ENCODE data around the gene AOPEP.

Gene AOPEP

DNA sequence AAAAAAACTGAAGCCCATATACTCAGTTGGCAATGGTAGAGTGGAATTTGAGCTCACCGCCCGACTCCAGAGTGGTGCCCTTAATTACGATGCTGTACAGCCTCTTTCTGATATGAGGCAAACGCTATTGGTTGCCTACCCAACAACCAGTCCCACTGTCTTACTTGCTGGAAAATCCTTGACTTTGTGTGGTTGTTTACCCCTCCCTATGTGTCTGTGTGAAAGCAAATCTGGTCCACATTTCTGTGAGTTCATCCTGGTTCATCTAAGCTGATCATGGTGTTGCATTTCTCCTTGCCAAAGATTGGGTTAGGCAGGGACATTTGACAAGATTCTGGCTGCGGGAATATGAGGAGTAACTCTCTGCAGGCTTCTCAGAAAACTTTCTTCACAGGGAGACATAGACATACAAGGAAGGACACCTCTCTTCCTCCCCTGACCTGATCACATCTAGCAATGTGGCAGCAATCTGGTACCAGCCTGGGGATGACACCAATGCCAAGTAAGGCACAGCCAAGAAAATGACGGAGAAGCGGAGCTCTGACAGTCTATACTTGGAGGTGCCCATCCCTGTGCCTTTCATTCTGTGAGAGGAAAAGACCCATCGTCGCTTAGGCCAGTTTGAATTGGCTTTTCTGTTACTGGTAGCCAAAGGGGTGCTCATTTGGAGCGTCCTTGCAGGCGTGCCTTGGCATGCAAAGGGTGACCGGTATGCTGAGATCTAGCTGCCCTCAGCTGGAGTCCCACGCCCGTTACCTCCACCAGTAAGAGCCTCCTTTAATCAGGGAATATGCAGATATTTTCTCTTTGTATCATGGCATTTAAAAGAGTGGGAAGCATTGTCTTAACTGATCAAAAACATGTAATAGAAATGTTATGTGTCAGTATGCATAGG lies 124.3 kb downstream of the AOPEP start:
- DNase-seq (ENCODE audit: low read depth in 2 of 2): no peak

DNA sequence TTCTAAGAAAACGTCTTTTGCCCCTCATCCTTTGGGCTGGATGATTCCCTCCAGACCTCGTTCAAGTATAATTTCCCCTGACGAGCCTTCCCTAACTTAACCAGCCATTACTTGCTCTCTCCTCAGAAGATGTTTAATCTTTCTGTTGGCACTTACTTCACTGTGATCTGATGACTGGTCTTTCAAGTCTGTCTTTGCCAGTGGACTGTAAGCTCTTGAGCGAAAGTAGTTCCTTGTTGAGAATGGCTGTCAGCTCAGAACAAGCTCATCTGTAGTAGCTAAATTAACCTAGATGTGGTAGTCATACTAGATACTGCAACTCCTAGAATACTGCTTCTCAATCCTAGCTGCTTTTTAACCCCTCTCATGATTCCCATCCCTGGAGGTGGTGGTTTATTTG lies 125.0 kb downstream of the AOPEP start:
- DNase-seq (ENCODE audit: low read depth in 2 of 2): no peak

DNA sequence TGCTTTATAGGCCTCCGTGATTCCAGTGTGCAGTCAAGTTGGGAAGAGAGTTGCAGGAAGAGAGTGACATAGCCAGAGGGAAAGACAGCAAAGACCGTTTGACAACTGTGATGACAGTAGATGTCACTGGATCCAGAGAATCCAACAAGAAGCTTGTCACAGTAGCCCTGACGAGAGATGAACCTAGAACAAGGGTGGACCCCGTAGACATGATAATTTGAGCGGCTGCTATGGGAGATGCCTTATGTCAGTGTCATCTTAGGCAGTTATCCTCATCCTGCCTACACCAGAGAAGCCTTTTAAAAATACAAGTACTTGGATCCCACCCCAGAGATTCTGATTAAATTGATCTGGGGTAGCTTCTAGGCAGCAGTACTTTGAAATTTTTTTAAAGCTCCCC lies 125.4 kb downstream of the AOPEP start:
- no peak for DNase-seq (ENCODE audit: low read depth in 2 of 2)

DNA sequence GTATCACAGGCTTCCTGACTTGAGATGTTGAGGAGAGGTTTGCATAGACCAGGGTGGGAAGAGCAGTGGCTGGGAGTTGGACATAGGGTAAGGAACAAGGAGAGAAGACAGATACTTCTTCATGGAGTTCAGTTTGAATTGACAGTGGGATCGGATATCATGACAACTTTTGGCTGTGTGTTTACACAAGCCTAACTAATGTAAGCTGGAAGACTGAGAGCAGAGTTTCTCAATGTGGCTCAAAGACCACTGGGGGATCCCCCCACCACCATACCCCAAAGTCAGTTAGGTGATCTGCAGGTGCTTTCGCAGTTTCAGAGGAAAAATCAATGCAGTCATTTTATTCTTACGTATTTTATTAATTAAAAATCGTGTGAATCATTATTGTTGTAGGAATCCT lies 125.9 kb downstream of the AOPEP start:
- no peak for DNase-seq (ENCODE audit: low read depth in 2 of 2)

DNA sequence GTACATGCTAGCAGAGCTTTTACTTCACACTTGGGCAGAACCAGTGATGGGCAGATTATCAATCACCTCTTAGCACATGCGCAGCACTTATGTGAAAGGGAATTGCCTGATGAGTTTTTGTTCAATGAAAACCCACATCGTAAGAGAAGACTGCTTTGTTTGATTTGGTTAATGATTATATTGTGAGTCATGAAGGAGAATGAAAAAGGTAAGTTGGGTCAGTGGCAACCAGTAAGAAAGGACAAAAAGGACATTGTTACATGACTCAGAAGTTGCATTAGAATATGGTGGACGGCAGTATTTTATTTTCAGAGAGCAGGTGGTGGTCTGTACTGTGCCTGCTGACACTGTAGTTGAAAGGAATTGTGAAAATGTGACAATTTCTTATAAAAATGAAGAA lies 127.4 kb downstream of the AOPEP start:
- no peak for DNase-seq (ENCODE audit: low read depth in 2 of 2)

DNA sequence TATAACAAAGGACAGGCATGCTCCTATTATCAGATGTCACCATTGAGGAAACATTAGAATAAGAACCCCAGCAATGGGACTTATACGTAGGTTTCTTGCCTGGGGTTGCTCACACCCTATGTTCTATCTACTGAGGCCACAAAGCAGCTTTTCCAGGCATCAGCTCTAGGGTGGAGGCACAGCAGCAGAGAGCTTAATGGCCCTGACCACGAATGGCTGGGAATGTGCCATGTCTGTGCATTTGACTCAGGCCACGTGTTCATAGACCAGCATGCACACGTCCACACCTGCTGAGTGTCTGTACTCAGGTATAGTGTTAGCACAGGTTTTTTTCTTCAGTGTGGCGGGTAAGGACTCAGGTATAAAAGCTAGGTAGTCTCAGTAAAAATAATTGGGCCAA lies 129.4 kb downstream of the AOPEP start:
- no peak for DNase-seq (ENCODE audit: low read depth in 2 of 2)

DNA sequence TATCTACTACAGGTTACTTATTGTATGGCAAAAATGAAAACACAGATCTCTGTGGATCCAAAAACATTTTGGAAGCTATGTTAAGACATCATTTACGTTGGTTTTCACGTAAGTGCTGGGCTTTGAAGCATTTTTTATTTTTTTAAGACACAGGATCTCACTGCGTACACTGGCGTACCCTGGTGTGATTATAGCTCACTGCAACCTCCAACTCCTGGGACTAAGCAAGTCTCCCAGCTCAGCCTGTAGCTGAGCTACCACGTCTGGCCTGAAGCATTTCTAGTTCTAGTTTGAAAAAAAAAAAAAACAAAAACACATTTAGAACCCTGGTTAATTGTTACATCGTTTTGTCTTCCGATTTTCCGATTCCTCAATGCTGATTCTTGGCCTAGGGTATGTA lies 131.3 kb downstream of the AOPEP start:
- no peak for DNase-seq (ENCODE audit: low read depth in 2 of 2)

DNA sequence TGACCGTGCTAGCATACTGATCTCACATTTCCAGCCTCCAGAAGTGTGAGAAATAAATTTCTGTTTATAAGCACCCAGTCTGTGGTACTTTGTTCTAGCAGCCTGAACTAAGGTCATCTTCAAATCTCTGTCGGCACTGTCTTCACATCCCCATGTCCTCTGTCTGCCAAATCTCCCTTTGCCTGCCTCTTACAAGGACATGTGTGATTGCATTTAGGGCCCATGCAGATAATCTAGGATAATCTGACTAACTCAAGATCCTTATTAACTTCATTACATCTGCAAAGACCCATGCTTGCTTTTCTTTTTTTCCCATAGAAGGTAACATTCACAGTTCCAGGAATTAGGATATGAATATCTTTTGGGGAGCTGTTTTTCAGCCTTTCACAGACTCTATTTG lies 132.7 kb downstream of the AOPEP start:
- no peak for DNase-seq (ENCODE audit: low read depth in 2 of 2)

DNA sequence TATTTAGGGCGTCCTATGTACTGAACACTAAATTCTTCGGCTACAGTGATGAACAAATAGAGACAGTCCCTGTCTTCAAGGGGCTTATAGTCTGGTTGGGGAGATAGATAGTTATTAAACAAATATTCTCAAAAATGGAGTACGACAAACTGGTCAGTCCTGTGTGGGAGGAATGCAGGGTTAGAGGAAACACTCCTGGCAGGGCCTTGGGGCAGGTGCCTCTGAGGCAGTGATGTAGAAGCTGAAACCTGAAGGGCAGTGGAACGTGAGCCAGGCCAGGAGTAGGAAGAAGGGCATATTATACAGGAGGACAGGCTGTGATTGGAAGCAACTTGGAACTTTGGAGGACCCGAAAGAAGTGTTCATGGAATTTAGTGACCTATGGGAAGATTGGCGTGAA lies 133.4 kb downstream of the AOPEP start:
- no peak for DNase-seq (ENCODE audit: low read depth in 2 of 2)

DNA sequence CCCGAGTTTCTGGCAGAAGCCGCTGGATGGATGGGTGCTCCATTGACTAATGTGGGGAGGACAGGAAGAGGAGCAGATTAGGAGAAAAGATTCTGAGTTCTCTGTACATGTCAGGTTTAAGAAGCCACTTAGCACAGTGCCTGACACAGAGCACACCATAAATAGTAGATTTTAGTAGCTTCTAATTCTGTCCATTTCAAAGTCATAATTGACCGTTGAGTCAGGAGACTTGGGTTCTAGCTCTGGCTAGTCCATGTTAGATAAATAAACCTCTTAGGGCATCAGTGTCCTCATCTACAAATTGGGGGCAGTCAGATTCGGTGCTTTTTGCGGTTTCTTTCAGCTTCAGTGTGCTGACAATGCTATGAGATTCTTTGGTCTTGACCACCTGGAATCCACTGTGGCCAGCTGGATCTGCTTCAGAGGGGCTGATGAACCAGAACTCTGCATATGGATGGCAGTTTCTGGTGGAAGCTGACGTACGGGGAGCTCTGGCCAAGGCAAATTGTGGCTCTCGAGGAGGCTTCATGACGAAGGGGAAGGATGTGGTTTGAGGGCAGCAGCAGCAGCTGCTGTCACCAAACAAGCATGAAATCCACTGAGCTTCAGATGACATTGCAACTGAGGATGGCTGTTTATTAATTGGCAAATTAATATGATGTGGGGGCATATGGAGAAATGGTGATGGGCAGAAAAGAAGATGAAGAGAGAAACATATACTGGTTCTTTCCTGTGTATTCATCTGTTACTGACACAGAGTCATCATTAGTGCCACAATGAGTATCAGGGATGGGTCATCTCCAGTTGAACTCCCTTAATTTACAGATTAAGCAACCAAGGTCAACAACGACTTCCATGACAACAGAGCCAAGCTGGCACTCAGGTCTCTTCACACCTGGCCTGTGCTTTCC lies 134.4 kb downstream of the AOPEP start:
- DNase-seq (ENCODE audit: low read depth in 2 of 2): peak in 1 of 2 donors; percentile 24

DNA sequence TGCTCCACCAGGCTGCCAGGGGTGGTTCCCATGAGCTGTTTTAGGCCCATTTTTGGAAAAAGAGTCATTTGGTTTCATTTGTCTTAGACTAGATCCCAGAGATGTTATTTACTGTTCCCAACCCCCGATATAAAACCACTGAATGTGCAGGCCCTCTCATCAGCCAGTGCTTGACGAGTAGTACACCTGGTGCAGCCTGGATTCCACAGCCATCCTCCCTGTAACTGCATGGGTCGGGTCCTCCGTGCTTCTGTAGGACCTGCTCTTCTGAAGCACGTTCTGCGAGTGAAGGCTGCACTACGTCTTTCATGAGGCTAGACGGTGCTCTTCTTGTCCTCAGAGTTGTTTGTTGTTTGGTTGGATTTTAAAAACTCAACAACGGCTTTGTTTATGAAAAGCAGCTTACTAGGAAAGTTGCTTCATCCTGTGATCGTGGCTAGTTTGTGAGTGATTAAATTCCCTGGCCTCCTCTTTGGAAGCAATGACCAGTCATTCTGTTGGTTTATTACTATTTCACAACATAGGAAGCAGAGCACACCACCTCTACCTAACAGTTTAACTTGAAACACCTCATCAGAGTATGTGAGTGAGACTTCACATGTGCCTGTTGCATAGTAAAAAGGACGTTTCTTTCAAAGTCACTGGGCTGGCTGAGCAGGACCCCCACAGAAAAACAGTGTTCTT lies 135.2 kb downstream of the AOPEP start:
- no peak for DNase-seq (ENCODE audit: low read depth in 2 of 2)

DNA sequence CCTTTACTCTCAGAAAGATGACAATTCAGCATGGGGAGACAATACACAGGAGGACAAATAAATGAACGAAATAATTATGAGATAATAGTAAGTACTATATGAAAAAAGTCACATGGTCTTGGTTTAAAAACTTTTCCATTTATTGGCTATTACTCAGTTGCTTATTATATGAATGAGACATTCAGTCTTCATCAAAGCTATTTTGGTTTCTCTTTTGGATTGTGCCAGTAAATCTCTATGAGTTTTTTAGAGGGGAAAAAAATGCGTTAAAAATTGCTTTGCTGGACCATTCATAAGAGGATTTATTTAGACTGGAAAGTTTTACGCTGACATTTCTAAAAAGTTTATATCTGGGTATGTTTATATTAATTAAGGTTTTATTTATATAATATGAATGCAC lies 137.7 kb downstream of the AOPEP start:
- no peak for DNase-seq (ENCODE audit: low read depth in 2 of 2)

DNA sequence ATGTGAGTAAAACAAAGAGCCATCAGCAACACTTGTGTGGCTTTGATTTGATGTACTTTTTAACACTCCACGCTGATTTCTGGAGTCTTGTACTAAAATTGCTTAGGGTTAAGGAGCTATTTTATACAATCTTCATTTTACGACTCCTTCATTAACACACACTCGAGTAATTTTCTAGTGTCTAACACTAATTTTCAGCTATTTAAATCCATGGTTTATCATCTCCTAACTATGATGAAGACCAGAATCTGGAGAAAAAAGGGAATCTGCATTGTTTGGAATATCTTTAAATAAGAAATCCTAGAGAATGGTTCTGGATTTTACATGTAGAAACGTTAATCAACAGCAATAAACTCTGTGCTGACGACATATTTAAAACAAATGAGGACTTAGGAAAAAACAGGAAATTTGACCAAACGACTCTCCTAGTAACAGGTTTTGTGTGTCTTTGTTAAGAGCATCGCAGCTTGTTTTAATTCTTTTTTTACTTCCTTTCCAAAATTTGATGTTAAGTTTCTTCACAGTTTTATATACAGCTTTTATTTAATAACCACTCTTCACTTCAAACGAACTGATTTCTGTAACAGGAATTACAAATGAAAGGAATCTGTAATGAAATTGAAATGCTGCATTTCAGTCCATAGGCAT lies 138.5 kb downstream of the AOPEP start:
- no peak for DNase-seq (ENCODE audit: low read depth in 2 of 2)

DNA sequence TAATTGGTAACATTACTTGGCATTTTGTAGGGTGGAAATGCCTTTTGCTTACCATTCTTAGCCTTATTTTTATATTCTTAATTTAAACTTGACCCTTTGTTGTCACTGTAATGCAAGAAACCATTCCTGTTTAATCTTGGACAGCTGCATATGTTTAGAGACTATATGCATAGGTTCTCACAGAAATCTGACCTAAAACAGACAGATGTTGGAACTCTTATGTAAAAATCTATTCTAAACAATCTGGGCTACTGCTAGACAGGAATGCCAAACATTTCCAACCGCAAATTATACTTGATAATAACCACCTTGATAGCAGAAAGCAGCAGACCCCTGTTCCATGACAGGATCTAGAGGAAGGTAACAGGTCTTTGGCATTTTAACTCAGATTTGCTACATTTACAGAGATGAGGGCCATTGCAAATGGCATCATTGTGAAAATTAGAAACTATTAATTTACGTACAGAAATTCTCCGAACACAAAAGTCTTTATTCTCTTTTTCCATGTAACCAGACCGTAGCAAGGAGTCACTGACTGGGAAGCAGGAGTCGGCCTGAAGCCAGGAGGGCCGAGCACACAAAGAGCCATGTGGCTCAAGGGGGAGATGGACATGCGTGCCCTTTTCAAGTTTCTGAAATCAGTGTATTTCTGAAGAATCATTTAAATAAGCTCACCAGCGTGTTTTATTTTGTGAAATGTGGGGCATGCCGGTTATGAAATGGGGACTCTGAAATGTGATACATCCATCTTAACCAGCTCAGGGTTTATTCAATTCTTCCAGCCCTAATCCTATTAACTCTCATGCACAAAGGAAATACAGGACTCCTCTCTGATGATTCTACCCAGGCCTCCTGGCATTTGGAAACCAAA lies 139.3 kb downstream of the AOPEP start:
- DNase-seq (ENCODE audit: low read depth in 2 of 2): no peak

DNA sequence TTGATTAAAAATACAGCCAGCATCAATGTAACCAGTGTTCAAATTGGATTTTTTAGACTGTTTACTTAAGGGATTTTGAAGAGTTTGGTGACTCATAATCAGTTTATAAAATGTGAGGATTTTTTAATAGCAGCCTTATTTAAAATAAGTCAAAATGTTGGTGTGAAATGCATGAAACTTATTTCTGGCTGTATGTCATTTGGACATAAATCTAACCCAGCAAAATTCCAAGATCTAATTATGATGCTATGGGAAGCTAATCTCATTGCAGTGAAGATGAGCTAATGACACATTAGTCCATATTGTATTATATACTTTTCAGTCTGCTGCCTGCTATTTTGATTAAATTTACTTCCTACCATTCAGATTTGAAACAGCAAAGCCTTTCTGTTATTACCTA lies 140.3 kb downstream of the AOPEP start:
- DNase-seq (ENCODE audit: low read depth in 2 of 2): no peak

DNA sequence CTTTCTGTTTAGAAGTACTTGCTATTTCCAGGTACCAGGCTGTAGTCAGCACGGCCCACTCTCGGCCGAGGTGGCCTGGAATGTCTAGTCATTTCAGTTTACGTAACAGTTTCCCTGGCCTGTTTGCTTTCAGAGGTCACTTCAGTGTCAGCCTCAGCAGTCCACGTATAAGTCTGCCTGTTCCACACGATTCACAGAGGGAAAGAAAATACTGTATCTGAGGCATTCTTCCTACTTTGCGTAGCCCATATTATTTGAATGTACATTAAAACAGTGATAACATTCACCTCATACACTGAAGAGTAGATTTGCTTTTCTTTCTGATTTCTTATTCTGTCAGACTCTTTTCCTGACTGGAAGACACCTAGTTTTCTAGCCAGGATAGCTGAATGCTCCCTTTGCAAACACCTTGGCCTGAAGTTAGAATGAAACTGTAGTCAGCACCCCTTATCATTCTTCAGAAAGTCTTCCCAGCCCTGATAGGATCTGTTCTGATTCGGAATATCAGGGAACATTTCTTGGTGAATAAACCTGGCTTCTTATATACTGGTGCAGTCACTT lies 140.9 kb downstream of the AOPEP start:
- no peak for DNase-seq (ENCODE audit: low read depth in 2 of 2)

DNA sequence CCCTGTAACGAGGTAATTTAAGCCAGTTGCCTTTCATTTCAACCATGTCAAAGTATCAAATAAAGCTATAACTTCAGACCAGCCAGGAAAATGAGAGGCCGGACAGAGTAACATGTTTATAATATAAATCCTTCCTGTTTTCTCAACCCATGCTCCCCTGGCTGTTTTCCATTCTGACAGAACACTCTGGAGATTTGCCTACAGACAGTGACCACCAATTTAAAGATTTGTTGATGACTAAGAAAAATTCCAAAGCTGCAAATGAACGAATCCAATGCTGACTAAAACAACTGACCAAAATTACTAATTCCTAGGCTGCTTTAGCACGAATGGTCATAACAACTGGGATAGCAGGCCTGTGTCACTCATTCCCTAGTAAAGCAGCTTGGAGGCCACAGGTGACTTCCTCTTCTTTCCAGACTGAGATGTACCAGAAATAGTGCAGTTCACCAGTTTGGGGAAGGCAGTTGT lies 141.4 kb downstream of the AOPEP start:
- no peak for DNase-seq (ENCODE audit: low read depth in 2 of 2)

DNA sequence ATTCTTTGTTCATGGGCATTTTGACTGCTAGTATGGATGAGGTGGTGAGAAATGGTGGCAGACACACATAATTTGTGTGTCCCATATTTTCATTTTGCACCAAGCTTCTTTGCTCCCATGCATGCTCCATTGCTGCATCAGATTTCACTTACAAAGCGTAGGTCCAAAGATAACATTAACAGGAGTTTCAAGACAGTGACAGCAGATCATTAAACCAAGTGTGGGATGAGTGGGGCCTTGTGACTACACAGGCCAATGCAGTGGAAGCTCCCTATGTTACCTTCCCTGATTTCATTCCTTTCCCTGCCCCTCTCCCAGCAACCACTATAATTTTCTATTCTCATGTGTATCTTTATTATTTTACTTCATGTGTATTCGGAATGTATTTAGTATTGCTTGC lies 142.0 kb downstream of the AOPEP start:
- DNase-seq (ENCODE audit: low read depth in 2 of 2): no peak

DNA sequence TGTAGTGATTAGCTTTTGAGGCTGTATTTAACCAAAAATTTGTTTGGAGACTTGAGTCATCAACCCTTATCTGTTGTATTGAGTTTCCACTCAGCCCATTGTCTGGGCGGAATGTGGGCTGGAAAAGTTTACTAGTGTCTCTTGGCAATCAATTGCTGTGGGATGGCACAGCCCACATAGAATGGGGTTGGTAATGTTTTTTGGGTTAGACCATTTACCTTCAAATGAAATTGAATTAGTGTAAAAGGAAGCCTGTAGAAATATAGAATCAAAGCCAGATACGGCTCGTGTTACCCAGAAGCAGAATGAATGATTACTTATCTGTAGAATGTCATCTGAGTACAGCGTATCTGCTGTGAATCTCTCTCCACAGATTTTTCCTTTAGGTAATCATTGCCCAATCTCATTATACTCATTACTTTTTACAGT lies 142.9 kb downstream of the AOPEP start:
- DNase-seq (ENCODE audit: low read depth in 2 of 2): no peak

DNA sequence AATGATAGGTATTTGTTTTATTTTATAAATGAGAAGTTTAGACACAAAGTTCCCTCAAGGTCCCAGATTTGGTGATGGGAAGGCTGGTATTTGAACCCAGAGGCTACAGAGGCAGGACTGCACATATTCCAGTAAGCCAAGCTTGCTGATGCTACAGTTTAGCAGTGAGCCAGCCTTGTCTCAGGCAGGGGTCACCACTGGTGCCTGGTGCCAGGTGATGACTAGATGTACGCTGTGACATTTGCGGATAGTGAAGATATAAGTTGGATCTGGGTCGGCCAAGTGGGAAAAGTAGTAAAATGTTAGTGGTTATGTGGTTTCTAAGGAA lies 143.9 kb downstream of the AOPEP start:
- DNase-seq (ENCODE audit: low read depth in 2 of 2): no peak

All from stimulated activated CD4-positive, alpha-beta T cell treated with anti-CD3 and anti-CD28 coated beads, Interleukin-1b, Interleukin-23, amount 100 ng/mL, for 1 hour (primary cell).